HEK293 (cell line): Measurements from ENCODE around the gene SHROOM3.

Experiments
- FEZF1 ChIP-seq: fragments of 450-650 bp; formaldehyde crosslinking; IDR thresholded peaks from 2 replicates; pipeline ENCODE4 v1.5.1; 2016; ENCODE audit warnings: missing biosample characterization, missing genetic modification characterization
- GLIS1 ChIP-seq: fragments of 450-650 bp; formaldehyde crosslinking; IDR thresholded peaks from 2 replicates; pipeline ENCODE4 v1.5.1; 2016; ENCODE audit warnings: missing biosample characterization, missing genetic modification characterization
- HOXC10 ChIP-seq: sonication (generic); formaldehyde crosslinking; IDR thresholded peaks from 2 replicates; pipeline ENCODE4 v1.8.1; 2023; ENCODE audit warnings: mild to moderate bottlenecking, missing genetic modification reagents
- KLF10 ChIP-seq: fragments of 450-650 bp; IDR thresholded peaks from 2 replicates; pipeline ENCODE4 v1.5.1; 2018; ENCODE audit warnings: missing biosample characterization, mild to moderate bottlenecking, missing genetic modification characterization
- KLF17 ChIP-seq: fragments of 450-650 bp; formaldehyde crosslinking; IDR thresholded peaks from 2 replicates; pipeline ENCODE4 v1.5.1; 2016; ENCODE audit warnings: missing biosample characterization, missing genetic modification characterization
- MEIS1 ChIP-seq: sonication (generic); formaldehyde crosslinking; IDR thresholded peaks from 2 replicates; pipeline ENCODE4 v1.8.1; 2022; ENCODE audit warnings: missing genetic modification reagents, mild to moderate bottlenecking, borderline replicate concordance
- OSR2 ChIP-seq: fragments of 450-650 bp; formaldehyde crosslinking; IDR thresholded peaks from 2 replicates; pipeline ENCODE4 v1.5.1; 2016; ENCODE audit warnings: missing biosample characterization, missing genetic modification characterization
- PRDM2 ChIP-seq: fragments of 450-650 bp; formaldehyde crosslinking; IDR thresholded peaks from 2 replicates; pipeline ENCODE4 v1.5.1; 2016; ENCODE audit warnings: missing biosample characterization, missing genetic modification characterization, borderline replicate concordance
- PRDM4 ChIP-seq: fragments of 450-650 bp; formaldehyde crosslinking; IDR thresholded peaks from 2 replicates; pipeline ENCODE4 v1.5.1; 2017; ENCODE audit warnings: missing biosample characterization, missing genetic modification characterization
- YY2 ChIP-seq: fragments of 450-650 bp; formaldehyde crosslinking; IDR thresholded peaks from 2 replicates; pipeline ENCODE4 v1.5.1; 2016; ENCODE audit warnings: missing biosample characterization, missing genetic modification characterization
- ZBTB44 ChIP-seq: fragments of 450-650 bp; IDR thresholded peaks from 2 replicates; pipeline ENCODE4 v1.5.1; 2018; ENCODE audit warnings: missing biosample characterization, mild to moderate bottlenecking, missing genetic modification characterization
- ZNF114 ChIP-seq: fragments of 450-650 bp; formaldehyde crosslinking; IDR thresholded peaks from 2 replicates; pipeline ENCODE4 v1.5.0; 2017; ENCODE audit warnings: missing biosample characterization, missing genetic modification characterization
- ZNF121 ChIP-seq: fragments of 450-650 bp; formaldehyde crosslinking; IDR thresholded peaks from 2 replicates; pipeline ENCODE4 v1.5.1; 2016; ENCODE audit warnings: missing biosample characterization, missing genetic modification characterization
- ZNF280C ChIP-seq: fragments of 450-650 bp; formaldehyde crosslinking; IDR thresholded peaks from 2 replicates; pipeline ENCODE4 v1.5.1; 2016; ENCODE audit warnings: missing biosample characterization, missing genetic modification characterization
- ZNF292 ChIP-seq: fragments of 450-650 bp; formaldehyde crosslinking; IDR thresholded peaks from 2 replicates; pipeline ENCODE4 v1.5.1; 2016; ENCODE audit warnings: low read depth, missing biosample characterization, missing genetic modification characterization, borderline replicate concordance
- ZNF324 ChIP-seq: fragments of 450-650 bp; formaldehyde crosslinking; IDR thresholded peaks from 2 replicates; pipeline ENCODE4 v1.5.1; 2016; ENCODE audit warnings: missing biosample characterization, missing genetic modification characterization
- ZNF350 ChIP-seq: fragments of 450-650 bp; formaldehyde crosslinking; IDR thresholded peaks from 2 replicates; pipeline ENCODE4 v1.5.0; 2017; ENCODE audit warnings: missing biosample characterization, mild to moderate bottlenecking, missing genetic modification characterization
- ZNF510 ChIP-seq: fragments of 450-650 bp; formaldehyde crosslinking; IDR thresholded peaks from 2 replicates; pipeline ENCODE4 v1.5.1; 2018; ENCODE audit warnings: mild to moderate bottlenecking, missing genetic modification characterization, missing biosample characterization; ENCODE audit not compliant: insufficient replicate concordance
- ZNF560 ChIP-seq: fragments of 450-650 bp; formaldehyde crosslinking; IDR thresholded peaks from 2 replicates; pipeline ENCODE4 v1.5.1; 2017; ENCODE audit warnings: missing biosample characterization, missing genetic modification characterization, borderline replicate concordance
- ZNF623 ChIP-seq: fragments of 450-650 bp; formaldehyde crosslinking; IDR thresholded peaks from 2 replicates; pipeline ENCODE4 v1.5.1; 2016; ENCODE audit warnings: missing biosample characterization, missing genetic modification characterization
- ZNF670 ChIP-seq: fragments of 450-650 bp; formaldehyde crosslinking; IDR thresholded peaks from 2 replicates; pipeline ENCODE4 v1.5.1; 2016; ENCODE audit warnings: missing biosample characterization, missing genetic modification characterization, low read depth
- ZNF830 ChIP-seq: fragments of 450-650 bp; IDR thresholded peaks from 2 replicates; pipeline ENCODE4 v1.5.0; 2018; ENCODE audit warnings: missing biosample characterization, missing genetic modification characterization, low read depth, mild to moderate bottlenecking, moderate library complexity
- TF ChIP-seq, protein P1 (sequence below): fragments of 450-650 bp; formaldehyde crosslinking; IDR thresholded peaks from 2 replicates; pipeline ENCODE4 v1.5.1; 2016; ENCODE audit warnings: missing biosample characterization, missing genetic modification characterization

Gene SHROOM3

GRCh38 chr4:76582074-76582816 lies 147.2 kb downstream of the SHROOM3 start (continued):
- TF ChIP-seq, protein P1, sequence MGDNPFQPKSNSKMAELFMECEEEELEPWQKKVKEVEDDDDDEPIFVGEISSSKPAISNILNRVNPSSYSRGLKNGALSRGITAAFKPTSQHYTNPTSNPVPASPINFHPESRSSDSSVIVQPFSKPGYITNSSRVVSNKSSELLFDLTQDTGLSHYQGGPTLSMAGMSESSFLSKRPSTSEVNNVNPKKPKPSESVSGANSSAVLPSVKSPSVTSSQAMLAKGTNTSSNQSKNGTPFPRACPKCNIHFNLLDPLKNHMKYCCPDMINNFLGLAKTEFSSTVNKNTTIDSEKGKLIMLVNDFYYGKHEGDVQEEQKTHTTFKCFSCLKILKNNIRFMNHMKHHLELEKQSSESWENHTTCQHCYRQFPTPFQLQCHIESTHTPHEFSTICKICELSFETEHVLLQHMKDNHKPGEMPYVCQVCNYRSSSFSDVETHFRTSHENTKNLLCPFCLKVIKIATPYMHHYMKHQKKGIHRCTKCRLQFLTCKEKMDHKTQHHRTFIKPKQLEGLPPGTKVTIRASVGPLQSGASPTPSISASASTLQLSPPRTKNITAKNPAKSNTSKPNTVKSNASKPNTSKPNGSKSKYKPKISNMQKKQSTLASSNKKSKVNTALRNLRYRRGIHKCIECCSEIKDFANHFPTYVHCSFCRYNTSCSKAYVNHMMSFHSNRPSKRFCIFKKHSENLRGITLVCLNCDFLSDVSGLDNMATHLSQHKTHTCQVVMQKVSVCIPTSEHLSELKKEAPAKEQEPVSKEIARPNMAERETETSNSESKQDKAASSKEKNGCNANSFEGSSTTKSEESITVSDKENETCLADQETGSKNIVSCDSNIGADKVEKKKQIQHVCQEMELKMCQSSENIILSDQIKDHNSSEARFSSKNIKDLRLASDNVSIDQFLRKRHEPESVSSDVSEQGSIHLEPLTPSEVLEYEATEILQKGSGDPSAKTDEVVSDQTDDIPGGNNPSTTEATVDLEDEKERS: no peak
- TF ChIP-seq ZNF280C (no peak), ZNF830 (tag by site-specific recombination) (no peak), KLF10 (tag by site-specific recombination) (no peak), ZNF560 (no peak), ZNF670 (tag by site-specific recombination) (no peak), HOXC10 (CRISPR knock-in tag) (no peak), ZNF324 (tag by site-specific recombination) (no peak), ZBTB44 (tag by site-specific recombination) (no peak), OSR2 (tag by site-specific recombination) (peak; percentile 42; the same call in 1 of the 2 replicates), ZNF350 (tag by site-specific recombination) (no peak), ZNF121 (no peak), ZNF510 (tag by site-specific recombination) (no peak), ZNF292 (no peak), ZNF623 (tag by site-specific recombination) (no peak), FEZF1 (tag by site-specific recombination) (0 out of 2 replicates have a peak, but pooled peaks have one; percentile 16), ZNF114 (tag by site-specific recombination) (no peak), PRDM4 (tag by site-specific recombination) (peak; percentile 98), PRDM2 (tag by site-specific recombination) (no peak), GLIS1 (tag by site-specific recombination) (no peak), KLF17 (tag by site-specific recombination) (no peak), YY2 (tag by site-specific recombination) (no peak), MEIS1 (CRISPR knock-in tag) (no peak)
